GM12873 (cell line): Measurements from ENCODE around the gene RNF213.

Source experiments
- CTCF ChIP-seq: IDR thresholded peaks from 2 replicates; pipeline ENCODE4 v1.5.1; 2012; ENCODE audit warnings: low read depth, mild to moderate bottlenecking, moderate library complexity, low read length, control low read depth; ENCODE audit not compliant: insufficient read depth; ENCODE audit errors: missing control alignments

Gene RNF213

GRCh38 chr17:80414803-80415625 is 154.4 kb downstream of the RNF213 start, which contains the start of gene ENDOV:
Gene ENDOV, plus strand, starts transcription at chr17:80415167. Its CDS starts 28 bp downstream, at chr17:80415195.
- no peak for TF ChIP-seq CTCF

GRCh38 chr17:80415626-80416137 is 155.0 kb downstream of the RNF213 start:
- no peak for TF ChIP-seq CTCF

GRCh38 chr17:80416260-80416939 is 155.7 kb downstream of the RNF213 start:
- no peak for TF ChIP-seq CTCF

GRCh38 chr17:80416940-80417293 is 156.3 kb downstream of the RNF213 start:
- TF ChIP-seq CTCF = no peak

GRCh38 chr17:80418589-80418988 is 157.9 kb downstream of the RNF213 start:
- no peak for TF ChIP-seq CTCF

GRCh38 chr17:80419255-80419654 is 158.6 kb downstream of the RNF213 start:
- TF ChIP-seq CTCF = no peak

- TF ChIP-seq CTCF = no peak
Observed at GRCh38 chr17:80421381-80422090, 160.9 kb downstream of the RNF213 start.
